Measurements from ENCODE around the gene FBH1. TPM values are rescaled to one million over a fixed set of nuclear protein-coding genes. Genes with fewer than 3 reads are reported as not detected.
"Not testable (repeated sequence)": the region's sequence is repeated elsewhere in the genome, so short reads cannot be mapped to it uniquely, and the experiment has no call there.

The FBH1 gene
- polyA plus RNA-seq, 1 donor: 70.5 TPM

DNA sequence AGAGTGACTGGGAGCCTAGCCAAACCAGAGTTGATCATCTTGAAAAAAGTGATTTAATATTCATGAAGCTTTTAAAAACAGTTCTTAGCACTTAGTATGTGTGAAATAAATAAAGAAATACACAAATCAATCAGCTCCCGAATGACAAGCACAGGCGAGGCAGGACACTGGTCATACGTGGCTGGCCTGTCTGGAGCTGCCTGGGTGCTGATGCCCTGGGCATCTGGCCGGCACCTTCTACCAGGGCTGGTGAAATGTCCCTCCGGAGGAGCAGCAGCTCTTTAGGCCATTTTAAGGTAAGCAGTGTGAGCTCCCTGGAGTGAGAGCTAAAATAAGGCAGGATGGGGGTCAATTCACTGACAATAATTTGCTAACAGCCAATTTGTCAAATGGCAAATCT is 63.6 kb downstream of the FBH1 start:
- Histone ChIP-seq H3K27me3 (ENCODE audit: control insufficient read depth, insufficient read depth, low read length) (peaks cover 2% of the 10 kb centered on the region), H3K9me3 (ENCODE audit: control insufficient read depth, low read depth, low read length) (no peaks in the 10 kb centered on the region), H3K4me1 (ENCODE audit: control insufficient read depth, insufficient read depth, low read length) (no peaks in the 10 kb centered on the region), H3K27ac (ENCODE audit: low read length) (no peak overlapping the region), H3K4me3 (ENCODE audit: low read length) (no peak overlapping the region), H3K36me3 (ENCODE audit: control insufficient read depth, insufficient read depth, low read length) (peaks cover 2% of the 10 kb centered on the region)
- no peak for DNase-seq
- WGBS (ENCODE audit: insufficient coverage, low lambda C conversion rate): no CpG with 5 or more reads among the region's 5 CpGs

GRCh38 chr10:5956146-5956936 is 66.3 kb downstream of the FBH1 start:
- Histone ChIP-seq H3K9me3 (ENCODE audit: control insufficient read depth, low read depth, low read length) (no peaks in the 10 kb centered on the region), H3K27ac (ENCODE audit: low read length) (no peak overlapping the region), H3K4me3 (ENCODE audit: low read length) (no peak overlapping the region), H3K36me3 (ENCODE audit: control insufficient read depth, insufficient read depth, low read length) (peaks cover 10% of the 10 kb centered on the region), H3K4me1 (ENCODE audit: control insufficient read depth, insufficient read depth, low read length) (no peaks in the 10 kb centered on the region), H3K27me3 (ENCODE audit: control insufficient read depth, insufficient read depth, low read length) (no peaks in the 10 kb centered on the region)
- 80% methylated on average over 1 of the region's 17 CpGs for WGBS (ENCODE audit: insufficient coverage, low lambda C conversion rate)
- no peak for DNase-seq

- no peak overlapping the region for H3K4me3 ChIP-seq (ENCODE audit: low read length)
- WGBS (ENCODE audit: insufficient coverage, low lambda C conversion rate): no CpG with 5 or more reads among the region's 2 CpGs
- H3K27ac ChIP-seq (ENCODE audit: low read length): no peak overlapping the region
- no peaks in the 10 kb centered on the region for H3K9me3 ChIP-seq (ENCODE audit: control insufficient read depth, low read depth, low read length)
- no peaks in the 10 kb centered on the region for H3K4me1 ChIP-seq (ENCODE audit: control insufficient read depth, insufficient read depth, low read length)
- H3K36me3 ChIP-seq (ENCODE audit: control insufficient read depth, insufficient read depth, low read length): peaks cover 13% of the 10 kb centered on the region
- H3K27me3 ChIP-seq (ENCODE audit: control insufficient read depth, insufficient read depth, low read length): no peaks in the 10 kb centered on the region
- no peak for DNase-seq
These were observed 68.0 kb downstream of the FBH1 start for GRCh38 chr10:5958077-5958476.

- Histone ChIP-seq H3K36me3 (ENCODE audit: control insufficient read depth, insufficient read depth, low read length) (peaks cover 15% of the 10 kb centered on the region), H3K9me3 (ENCODE audit: control insufficient read depth, low read depth, low read length) (no peaks in the 10 kb centered on the region), H3K27me3 (ENCODE audit: control insufficient read depth, insufficient read depth, low read length) (no peaks in the 10 kb centered on the region), H3K4me1 (ENCODE audit: control insufficient read depth, insufficient read depth, low read length) (no peaks in the 10 kb centered on the region), H3K4me3 (ENCODE audit: low read length) (no peak overlapping the region), H3K27ac (ENCODE audit: low read length) (no peak overlapping the region)
- 77% methylated on average over 5 of the region's 6 CpGs for WGBS (ENCODE audit: insufficient coverage, low lambda C conversion rate)
- DNase-seq: no peak
These were observed 68.6 kb downstream of the FBH1 start for GRCh38 chr10:5958675-5959074.

DNA sequence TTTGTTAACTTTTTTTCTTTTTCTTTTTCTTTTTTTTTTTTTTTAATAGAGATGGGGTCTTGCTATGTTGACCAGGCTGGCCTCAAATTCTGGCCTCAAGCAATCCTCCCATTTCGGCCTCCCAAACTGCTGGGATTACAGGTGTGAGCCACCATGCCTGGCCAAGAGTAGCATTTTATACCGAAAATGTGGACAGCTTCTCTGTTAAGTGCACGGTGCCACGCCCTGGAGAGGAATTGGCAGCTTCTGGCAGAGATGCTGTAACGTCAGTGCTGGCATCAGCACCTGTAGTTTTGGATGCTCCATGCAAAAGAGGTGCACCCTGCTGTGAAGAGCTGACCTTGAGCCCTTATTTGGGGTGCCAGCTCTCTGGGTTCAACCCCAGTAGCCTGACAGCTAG is 69.1 kb downstream of the FBH1 start:
- peaks cover 15% of the 10 kb centered on the region for H3K36me3 ChIP-seq (ENCODE audit: control insufficient read depth, insufficient read depth, low read length)
- WGBS (ENCODE audit: insufficient coverage, low lambda C conversion rate): no CpG with 5 or more reads among the region's 5 CpGs
- no peak overlapping the region for H3K4me3 ChIP-seq (ENCODE audit: low read length)
- DNase-seq: no peak
- H3K27me3 ChIP-seq (ENCODE audit: control insufficient read depth, insufficient read depth, low read length): no peaks in the 10 kb centered on the region
- H3K9me3 ChIP-seq (ENCODE audit: control insufficient read depth, low read depth, low read length): no peaks in the 10 kb centered on the region
- H3K27ac ChIP-seq (ENCODE audit: low read length): no peak overlapping the region
- H3K4me1 ChIP-seq (ENCODE audit: control insufficient read depth, insufficient read depth, low read length): no peaks in the 10 kb centered on the region

DNA sequence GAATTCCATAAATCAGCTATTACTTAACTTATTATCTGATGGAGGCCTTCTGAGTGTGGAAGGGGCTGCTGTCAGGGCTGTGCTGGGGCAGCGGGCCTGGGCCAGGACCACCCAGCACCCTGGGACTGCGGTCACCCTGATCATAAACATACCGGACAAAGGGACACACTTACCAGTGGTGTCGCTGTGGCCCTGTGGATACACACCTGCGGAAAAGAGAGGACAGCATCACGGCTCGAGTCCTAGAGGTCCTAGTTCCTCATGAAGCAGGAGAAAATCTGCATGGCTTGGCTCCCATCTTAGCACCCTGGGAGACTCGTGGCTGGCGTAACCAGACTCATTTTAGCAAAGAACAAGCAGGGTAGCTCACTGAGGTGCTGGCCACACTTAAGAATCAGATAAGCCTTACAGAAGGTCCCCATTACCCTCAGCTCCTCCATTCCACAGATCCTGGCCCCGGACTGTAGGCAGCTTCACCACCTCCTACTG is 69.6 kb downstream of the FBH1 start:
- no peaks in the 10 kb centered on the region for H3K9me3 ChIP-seq (ENCODE audit: control insufficient read depth, low read depth, low read length)
- no CpG with 5 or more reads among the region's 10 CpGs for WGBS (ENCODE audit: insufficient coverage, low lambda C conversion rate)
- H3K27ac ChIP-seq (ENCODE audit: low read length): no peak overlapping the region
- no peaks in the 10 kb centered on the region for H3K27me3 ChIP-seq (ENCODE audit: control insufficient read depth, insufficient read depth, low read length)
- peaks cover 15% of the 10 kb centered on the region for H3K36me3 ChIP-seq (ENCODE audit: control insufficient read depth, insufficient read depth, low read length)
- H3K4me3 ChIP-seq (ENCODE audit: low read length): no peak overlapping the region
- no peaks in the 10 kb centered on the region for H3K4me1 ChIP-seq (ENCODE audit: control insufficient read depth, insufficient read depth, low read length)
- DNase-seq: no peak

- Histone ChIP-seq H3K4me1 (ENCODE audit: control insufficient read depth, insufficient read depth, low read length) (no peaks in the 10 kb centered on the region), H3K36me3 (ENCODE audit: control insufficient read depth, insufficient read depth, low read length) (peaks cover 15% of the 10 kb centered on the region), H3K27ac (ENCODE audit: low read length) (no peak overlapping the region), H3K4me3 (ENCODE audit: low read length) (no peak overlapping the region), H3K27me3 (ENCODE audit: control insufficient read depth, insufficient read depth, low read length) (no peaks in the 10 kb centered on the region), H3K9me3 (ENCODE audit: control insufficient read depth, low read depth, low read length) (no peaks in the 10 kb centered on the region)
- WGBS (ENCODE audit: insufficient coverage, low lambda C conversion rate): 60% methylated on average over 1 of the region's 18 CpGs
- no peak for DNase-seq
These were observed 70.3 kb downstream of the FBH1 start for GRCh38 chr10:5960070-5960972.

DNA sequence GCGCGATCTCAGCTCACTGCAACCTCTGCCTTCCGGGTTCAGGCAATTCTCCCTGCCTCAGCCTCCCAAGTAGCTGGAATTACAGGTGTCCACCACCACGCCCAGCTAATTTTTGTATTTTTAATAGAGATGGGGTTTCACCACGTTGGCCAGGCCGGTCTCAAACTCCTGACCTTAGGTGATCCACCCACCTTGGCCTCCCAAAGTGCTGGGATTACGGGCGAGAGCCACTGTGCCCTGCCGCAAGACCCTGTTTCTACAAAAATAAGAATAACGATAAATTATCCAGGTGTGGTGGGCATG is 70.9 kb downstream of the FBH1 start:
- H3K36me3 ChIP-seq (ENCODE audit: control insufficient read depth, insufficient read depth, low read length): peaks cover 15% of the 10 kb centered on the region
- not testable (repeated sequence) for H3K4me3 ChIP-seq (ENCODE audit: low read length)

GRCh38 chr10:5961405-5962100 is 71.5 kb downstream of the FBH1 start:
- Histone ChIP-seq H3K4me1 (ENCODE audit: control insufficient read depth, insufficient read depth, low read length) (no peaks in the 10 kb centered on the region), H3K27ac (ENCODE audit: low read length) (no peak overlapping the region), H3K27me3 (ENCODE audit: control insufficient read depth, insufficient read depth, low read length) (no peaks in the 10 kb centered on the region), H3K36me3 (ENCODE audit: control insufficient read depth, insufficient read depth, low read length) (peaks cover 12% of the 10 kb centered on the region), H3K4me3 (ENCODE audit: low read length) (no peak overlapping the region), H3K9me3 (ENCODE audit: control insufficient read depth, low read depth, low read length) (no peaks in the 10 kb centered on the region)
- WGBS (ENCODE audit: insufficient coverage, low lambda C conversion rate): no CpG with 5 or more reads among the region's 29 CpGs
- no peak for DNase-seq

More for the DNA sequence above, 70.9 kb downstream of the FBH1 start:
- not testable (repeated sequence) for H3K27ac ChIP-seq (ENCODE audit: low read length); H3K27me3 ChIP-seq (ENCODE audit: control insufficient read depth, insufficient read depth, low read length); DNase-seq; H3K9me3 ChIP-seq (ENCODE audit: control insufficient read depth, low read depth, low read length); H3K4me1 ChIP-seq (ENCODE audit: control insufficient read depth, insufficient read depth, low read length)
- no CpG with 5 or more reads among the region's 10 CpGs for WGBS (ENCODE audit: insufficient coverage, low lambda C conversion rate)

DNA sequence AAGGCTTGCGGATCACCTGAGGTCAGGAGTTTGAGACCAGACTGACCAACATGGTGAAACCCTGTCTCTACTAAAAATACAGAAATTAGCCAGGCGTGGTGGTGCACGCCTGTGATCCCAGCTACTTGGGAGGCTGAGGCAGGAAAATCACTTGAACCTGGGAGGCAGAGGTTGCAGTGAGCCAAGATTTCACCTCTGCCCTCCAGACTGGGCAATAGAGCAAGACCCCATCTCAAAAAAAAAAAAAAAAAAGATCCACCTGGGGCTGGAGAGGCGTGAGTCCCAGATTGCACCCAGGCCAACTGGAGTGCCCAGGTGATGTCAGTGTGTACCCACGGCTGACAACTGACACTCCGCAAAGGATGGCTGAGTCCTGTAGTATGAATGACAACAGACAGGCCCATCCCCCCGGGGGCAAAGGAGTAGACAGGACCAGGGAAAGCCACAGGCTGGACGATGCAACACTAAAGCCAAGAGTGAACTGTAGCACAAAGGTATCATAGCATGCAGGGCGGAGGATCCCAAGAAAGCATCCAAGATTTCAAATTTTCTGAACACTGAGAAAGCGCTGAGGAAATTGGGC is 72.4 kb downstream of the FBH1 start:
- H3K9me3 ChIP-seq (ENCODE audit: control insufficient read depth, low read depth, low read length); H3K4me3 ChIP-seq (ENCODE audit: low read length); H3K4me1 ChIP-seq (ENCODE audit: control insufficient read depth, insufficient read depth, low read length); DNase-seq; H3K27ac ChIP-seq (ENCODE audit: low read length); H3K27me3 ChIP-seq (ENCODE audit: control insufficient read depth, insufficient read depth, low read length): not testable (repeated sequence)
- peaks cover 12% of the 10 kb centered on the region for H3K36me3 ChIP-seq (ENCODE audit: control insufficient read depth, insufficient read depth, low read length)
- WGBS (ENCODE audit: insufficient coverage, low lambda C conversion rate): no CpG with 5 or more reads among the region's 10 CpGs
